Measurements from ENCODE around the gene PRR15L. TPM values are rescaled to one million over a fixed set of nuclear protein-coding genes. Genes with fewer than 3 reads are reported as not detected.

The PRR15L gene
- total and polyA plus RNA-seq, 2 experiments from 2014 or later: not detected

- no peaks in the 10 kb centered on the region for H3K27me3 ChIP-seq (replicated peaks; ENCODE audit: insufficient read depth)
- DNase-seq: no peak
- peaks cover 19% of the 10 kb centered on the region for H3K79me2 ChIP-seq (ENCODE audit: insufficient read depth)
- peak overlapping the region; percentile 48 for H3K4me3 ChIP-seq
- no peak for TF ChIP-seq EZH2phosphoT487 (IDR thresholded peaks at IDR 0.05; ENCODE audit: insufficient read depth, low read depth)
- no peak for TF ChIP-seq EZH2 (IDR thresholded peaks at IDR 0.05; ENCODE audit: insufficient read depth, poor library complexity, severe bottlenecking)
- H3K9ac ChIP-seq: 0 out of 2 replicates have a peak overlapping the region, but pooled peaks have one; percentile 32
- WGBS, 2 experiments (ENCODE audit: low coverage in 1 of 2, low lambda C conversion rate in 2 of 2, missing lambda C conversion rate in 2 of 2): 43 to 48% methylated on average over 15 of the region's 15 CpGs
- H3K4me2 ChIP-seq (ENCODE audit: unreplicated experiment): peak overlapping the region; percentile 61
- H3K27ac ChIP-seq: no peak overlapping the region
- no peaks in the 10 kb centered on the region for H3K9me3 ChIP-seq (ENCODE audit: low read depth)
- H3K9me2 ChIP-seq (ENCODE audit: insufficient read depth): no peaks in the 10 kb centered on the region
- in situ Hi-C loops (cut with MboI): no loop called here
- H3K36me3 ChIP-seq (ENCODE audit: low read depth): peaks cover 9% of the 10 kb centered on the region; the same call in 1 of the 2 replicates
- H2AFZ ChIP-seq: peak overlapping the region; percentile 92
- peaks cover 27% of the 10 kb centered on the region for H3K4me1 ChIP-seq (ENCODE audit: insufficient read depth)
- H3F3A ChIP-seq (ENCODE audit: insufficient read depth): peaks cover 15% of the 10 kb centered on the region; the same call in 1 of the 2 replicates
- no peaks in the 10 kb centered on the region for H4K20me1 ChIP-seq (ENCODE audit: insufficient read depth)
These were observed 12.4 kb upstream of the PRR15L start for GRCh38 chr17:47969930-47970724.

- Histone ChIP-seq H3K4me1 (ENCODE audit: insufficient read depth) (peaks cover 27% of the 10 kb centered on the region), H3K27me3 (replicated peaks; ENCODE audit: insufficient read depth) (no peaks in the 10 kb centered on the region), H4K20me1 (ENCODE audit: insufficient read depth) (no peaks in the 10 kb centered on the region), H3K4me3 (no peak overlapping the region), H3K9me3 (ENCODE audit: low read depth) (no peaks in the 10 kb centered on the region), H3K36me3 (ENCODE audit: low read depth) (peaks cover 4% of the 10 kb centered on the region; the same call in 1 of the 2 replicates), H3F3A (ENCODE audit: insufficient read depth) (peaks cover 15% of the 10 kb centered on the region; the same call in 1 of the 2 replicates), H3K4me2 (ENCODE audit: unreplicated experiment) (no peak overlapping the region), H3K9ac (no peak overlapping the region), H3K9me2 (ENCODE audit: insufficient read depth) (no peaks in the 10 kb centered on the region), H2AFZ (no peak overlapping the region), H3K27ac (peak overlapping the region; percentile 90; the same call in 1 of the 2 replicates), H3K79me2 (ENCODE audit: insufficient read depth) (peaks cover 19% of the 10 kb centered on the region)
- TF ChIP-seq EZH2phosphoT487 (IDR thresholded peaks at IDR 0.05; ENCODE audit: insufficient read depth, low read depth): no peak
- no peak for TF ChIP-seq EZH2 (IDR thresholded peaks at IDR 0.05; ENCODE audit: insufficient read depth, poor library complexity, severe bottlenecking)
- DNase-seq: no peak
- WGBS, 2 experiments (ENCODE audit: low coverage in 1 of 2, low lambda C conversion rate in 2 of 2, missing lambda C conversion rate in 2 of 2): 77 to 78% methylated on average over 5 of the region's 5 CpGs
- in situ Hi-C loops (cut with MboI): no loop called here
These were observed 11.2 kb upstream of the PRR15L start for GRCh38 chr17:47968836-47969235.

- Histone ChIP-seq H3K9ac (peak overlapping the region; percentile 20; the same call in 1 of the 2 replicates), H4K20me1 (ENCODE audit: insufficient read depth) (no peaks in the 10 kb centered on the region), H2AFZ (peak overlapping the region; percentile 77), H3K79me2 (ENCODE audit: insufficient read depth) (peaks cover 15% of the 10 kb centered on the region), H3K4me1 (ENCODE audit: insufficient read depth) (peaks cover 27% of the 10 kb centered on the region), H3K4me3 (no peak overlapping the region), H3K27me3 (replicated peaks; ENCODE audit: insufficient read depth) (no peaks in the 10 kb centered on the region), H3K9me3 (ENCODE audit: low read depth) (no peaks in the 10 kb centered on the region), H3K36me3 (ENCODE audit: low read depth) (no peaks in the 10 kb centered on the region), H3F3A (ENCODE audit: insufficient read depth) (peaks cover 15% of the 10 kb centered on the region; the same call in 1 of the 2 replicates), H3K4me2 (ENCODE audit: unreplicated experiment) (peak overlapping the region; percentile 29), H3K9me2 (ENCODE audit: insufficient read depth) (no peaks in the 10 kb centered on the region), H3K27ac (peak overlapping the region; percentile 90)
- peak; percentile 92 for DNase-seq
- no peak for TF ChIP-seq EZH2phosphoT487 (IDR thresholded peaks at IDR 0.05; ENCODE audit: insufficient read depth, low read depth)
- TF ChIP-seq EZH2 (IDR thresholded peaks at IDR 0.05; ENCODE audit: insufficient read depth, poor library complexity, severe bottlenecking): no peak
- 21% methylated on average over 5 of the region's 5 CpGs for WGBS, 2 experiments (ENCODE audit: low coverage in 1 of 2, low lambda C conversion rate in 2 of 2, missing lambda C conversion rate in 2 of 2)
- in situ Hi-C loops (cut with MboI): no loop called here
These were observed 10.0 kb upstream of the PRR15L start for GRCh38 chr17:47967607-47968252.

GRCh38 chr17:47966079-47966519 is 8.4 kb upstream of the PRR15L start:
- in situ Hi-C loops (cut with MboI): no loop called here
- DNase-seq: peak; percentile 13

More at GRCh38 chr17:47966079-47966519, 8.4 kb upstream of the PRR15L start:
- H3K9me3 ChIP-seq (ENCODE audit: low read depth): no peaks in the 10 kb centered on the region
- H3K36me3 ChIP-seq (ENCODE audit: low read depth): no peaks in the 10 kb centered on the region
- H3F3A ChIP-seq (ENCODE audit: insufficient read depth): peaks cover 15% of the 10 kb centered on the region; the same call in 1 of the 2 replicates
- no peak overlapping the region for H3K9ac ChIP-seq
- H3K4me3 ChIP-seq: no peak overlapping the region
- H4K20me1 ChIP-seq (ENCODE audit: insufficient read depth): no peaks in the 10 kb centered on the region
- H3K9me2 ChIP-seq (ENCODE audit: insufficient read depth): no peaks in the 10 kb centered on the region
- H3K79me2 ChIP-seq (ENCODE audit: insufficient read depth): no peaks in the 10 kb centered on the region
- 11 to 25% methylated on average over 1 of the region's 1 CpG for WGBS, 2 experiments (ENCODE audit: low coverage in 1 of 2, low lambda C conversion rate in 2 of 2, missing lambda C conversion rate in 2 of 2)
- no peak overlapping the region for H3K4me2 ChIP-seq (ENCODE audit: unreplicated experiment)
- H3K27me3 ChIP-seq (replicated peaks; ENCODE audit: insufficient read depth): no peaks in the 10 kb centered on the region
- no peak overlapping the region for H3K27ac ChIP-seq
- TF ChIP-seq EZH2 (IDR thresholded peaks at IDR 0.05; ENCODE audit: insufficient read depth, poor library complexity, severe bottlenecking) (no peak), EZH2phosphoT487 (IDR thresholded peaks at IDR 0.05; ENCODE audit: insufficient read depth, low read depth) (no peak)
- H3K4me1 ChIP-seq (ENCODE audit: insufficient read depth): peaks cover 19% of the 10 kb centered on the region
- H2AFZ ChIP-seq: no peak overlapping the region

Measured in GM23248 (cell line).